ENCODE data around the gene EPN2. TPM values are rescaled to one million over a fixed set of nuclear protein-coding genes. Genes with fewer than 3 reads are reported as not detected.

The EPN2 gene
- polyA plus RNA-seq, 1 of the 3 experiments (the other 2 are of a cell fraction) = 38.9 TPM

DNA sequence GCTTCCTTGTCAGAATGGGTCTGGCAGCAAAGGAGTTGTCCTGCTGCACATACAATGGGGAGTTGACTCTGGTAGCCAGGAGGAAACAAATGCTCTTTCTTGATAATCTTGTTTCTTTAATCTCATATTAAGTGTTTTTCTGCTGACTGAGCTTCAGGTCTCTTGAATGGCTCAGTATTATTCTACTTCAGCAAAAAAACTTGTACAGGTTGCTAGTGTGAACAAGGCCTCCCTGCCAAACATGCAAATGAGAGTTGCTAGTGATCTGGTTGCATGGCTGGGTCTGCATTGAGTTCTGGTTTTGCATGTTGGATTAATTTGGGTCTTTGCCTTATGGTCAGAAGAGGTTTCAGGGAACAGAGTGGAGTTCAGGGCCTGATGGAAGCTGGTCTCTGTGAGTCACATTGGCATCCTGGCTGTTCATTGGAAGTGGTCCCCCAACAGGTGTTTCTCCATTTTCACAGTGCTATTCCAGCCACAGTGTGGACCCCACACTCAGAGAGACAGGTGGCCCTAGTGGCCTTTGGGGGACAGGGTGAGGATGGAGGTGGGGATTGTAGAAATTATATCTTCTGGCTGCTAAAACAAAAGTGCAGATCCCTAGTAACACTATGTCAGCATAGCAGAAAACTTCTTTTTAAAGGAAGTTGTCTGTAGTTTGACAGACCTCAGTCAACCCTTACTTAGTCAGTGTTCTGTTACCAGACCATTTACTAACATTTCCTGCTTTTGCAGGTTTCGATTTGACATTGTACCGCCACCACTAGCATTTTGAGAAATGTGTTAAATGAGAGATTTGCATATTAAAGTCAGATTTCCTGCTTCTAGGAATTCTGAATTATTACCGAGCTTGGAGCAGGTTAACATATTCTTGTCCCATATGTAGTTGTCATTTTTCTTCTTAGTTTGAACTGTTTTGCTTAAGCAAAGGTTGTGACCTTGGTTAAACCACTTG is 47.1 kb downstream of the EPN2 start:
- H3F3A ChIP-seq (replicated peaks; ENCODE audit: insufficient read depth) = peaks cover 3% of the 10 kb centered on the region
- TF ChIP-seq MXI1 (IDR thresholded peaks at IDR 0.05; ENCODE audit: low read depth, low read length) = no peak
- TF ChIP-seq JUND (IDR thresholded peaks at IDR 0.05) = no peak
- H3K9ac ChIP-seq = no peak overlapping the region
- ChIA-PET CTCF (interaction anchor here (0.7 to 1.5 kb wide), 2 partner anchors 28 to 229 kb away, joined by 3 to 4 read pairs; no protein-coding TSS in a partner anchor), POLR2A (no interaction called here)
- H3K27ac ChIP-seq (ENCODE audit: low read depth in 2 of 2, low read length in 1 of 2) = no peak overlapping the region
- H3K4me2 ChIP-seq = no peak overlapping the region
- peaks cover 40% of the 10 kb centered on the region for H4K20me1 ChIP-seq (ENCODE audit: insufficient read depth)
- WGBS (ENCODE audit: low lambda C conversion rate) = 93% methylated on average over 3 of the region's 3 CpGs
- peaks cover 3 to 4% of the 10 kb centered on the region in 2 experiments; a peak in 1 of 4 replicates for H3K4me1 ChIP-seq (ENCODE audit: control insufficient read depth in 1 of 2, insufficient read depth in 2 of 2, low read depth in 1 of 2, low read length in 1 of 2)
- no peaks in the 10 kb centered on the region for H3K9me2 ChIP-seq
- DNase-seq = no peak
- peaks cover 32% of the 10 kb centered on the region for H3K79me2 ChIP-seq (ENCODE audit: insufficient read depth)
- no peak overlapping the region for H2AFZ ChIP-seq (ENCODE audit: low read depth)
- H3K36me3 ChIP-seq (replicated peaks in 1 of 2; ENCODE audit: control insufficient read depth in 1 of 2, insufficient read depth in 2 of 2, low read length in 1 of 2) = peaks cover 3 to 31% of the 10 kb centered on the region in 2 experiments
- no peak overlapping the region for H3K4me3 ChIP-seq (ENCODE audit: low read depth in 2 of 2, low read length in 1 of 2)
- no peaks in the 10 kb centered on the region for H3K9me3 ChIP-seq
- H3K27me3 ChIP-seq (ENCODE audit: insufficient read depth) = no peaks in the 10 kb centered on the region

DNA sequence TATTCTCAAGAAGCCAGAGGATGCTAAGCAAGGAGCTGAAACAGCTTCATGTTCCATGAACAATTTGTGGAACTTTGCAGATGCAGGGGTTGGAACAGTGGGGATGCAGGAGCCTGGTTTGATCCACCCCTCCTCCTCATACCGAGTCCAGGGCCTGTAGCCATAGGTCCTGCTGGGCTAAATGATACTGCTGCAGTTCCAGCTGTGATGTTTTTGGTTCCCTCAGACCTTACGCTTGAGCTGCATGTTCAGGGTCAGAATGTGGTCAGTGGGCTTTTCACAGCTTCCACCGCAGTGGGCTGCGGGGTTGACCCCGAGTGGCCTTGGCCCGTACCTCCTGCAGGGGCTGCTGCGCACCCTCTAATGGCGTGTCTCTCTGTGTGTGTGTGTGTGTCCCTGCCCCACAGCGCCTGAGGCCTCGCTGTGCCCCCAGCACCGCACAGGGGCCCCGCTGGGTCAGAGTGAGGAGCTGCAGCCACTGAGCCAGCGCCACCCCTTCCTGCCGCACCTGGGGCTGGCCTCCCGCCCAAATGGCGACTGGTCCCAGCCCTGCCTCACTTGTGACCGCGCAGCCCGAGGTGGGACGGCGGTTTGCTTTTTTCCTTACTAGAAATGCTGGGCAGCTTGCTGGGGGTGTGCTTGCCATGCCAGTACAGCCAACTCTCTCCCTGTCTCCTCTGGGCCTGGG is 48.2 kb downstream of the EPN2 start:
- peaks cover 3 to 31% of the 10 kb centered on the region in 2 experiments for H3K36me3 ChIP-seq (replicated peaks in 1 of 2; ENCODE audit: control insufficient read depth in 1 of 2, insufficient read depth in 2 of 2, low read length in 1 of 2)
- H2AFZ ChIP-seq (ENCODE audit: low read depth) = no peak overlapping the region
- H3K27me3 ChIP-seq (ENCODE audit: insufficient read depth) = no peaks in the 10 kb centered on the region
- H3K4me1 ChIP-seq (ENCODE audit: control insufficient read depth in 1 of 2, insufficient read depth in 2 of 2, low read depth in 1 of 2, low read length in 1 of 2) = peaks cover 4 to 10% of the 10 kb centered on the region in 2 experiments; a peak in 1 of 4 replicates
- DNase-seq = no peak
- ChIA-PET CTCF (interaction anchor here (0.6 to 1.5 kb wide), 4 partner anchors 15 to 228 kb away, joined by 3 to 4 read pairs (median 3); no protein-coding TSS in a partner anchor), POLR2A (no interaction called here)
- TF ChIP-seq, protein P1, sequence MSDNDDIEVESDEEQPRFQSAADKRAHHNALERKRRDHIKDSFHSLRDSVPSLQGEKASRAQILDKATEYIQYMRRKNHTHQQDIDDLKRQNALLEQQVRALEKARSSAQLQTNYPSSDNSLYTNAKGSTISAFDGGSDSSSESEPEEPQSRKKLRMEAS (IDR thresholded peaks at IDR 0.05; ENCODE audit: low read depth) = no peak
- TF ChIP-seq FOSL2 (IDR thresholded peaks at IDR 0.05; ENCODE audit: borderline replicate concordance, low read depth) (no peak), ZBTB33 (IDR thresholded peaks at IDR 0.05; ENCODE audit: borderline replicate concordance, low read depth) (no peak), JUND (IDR thresholded peaks at IDR 0.05) (no peak), EZH2phosphoT487 (IDR thresholded peaks at IDR 0.05; ENCODE audit: borderline replicate concordance, low read depth) (no peak), CTCF (IDR thresholded peaks at IDR 0.05) (no peak), MXI1 (IDR thresholded peaks at IDR 0.05; ENCODE audit: low read depth, low read length) (no peak), TAF1 (IDR thresholded peaks at IDR 0.05; ENCODE audit: borderline replicate concordance, low read depth, low read length) (no peak)
- TF ChIP-seq, protein P2, sequence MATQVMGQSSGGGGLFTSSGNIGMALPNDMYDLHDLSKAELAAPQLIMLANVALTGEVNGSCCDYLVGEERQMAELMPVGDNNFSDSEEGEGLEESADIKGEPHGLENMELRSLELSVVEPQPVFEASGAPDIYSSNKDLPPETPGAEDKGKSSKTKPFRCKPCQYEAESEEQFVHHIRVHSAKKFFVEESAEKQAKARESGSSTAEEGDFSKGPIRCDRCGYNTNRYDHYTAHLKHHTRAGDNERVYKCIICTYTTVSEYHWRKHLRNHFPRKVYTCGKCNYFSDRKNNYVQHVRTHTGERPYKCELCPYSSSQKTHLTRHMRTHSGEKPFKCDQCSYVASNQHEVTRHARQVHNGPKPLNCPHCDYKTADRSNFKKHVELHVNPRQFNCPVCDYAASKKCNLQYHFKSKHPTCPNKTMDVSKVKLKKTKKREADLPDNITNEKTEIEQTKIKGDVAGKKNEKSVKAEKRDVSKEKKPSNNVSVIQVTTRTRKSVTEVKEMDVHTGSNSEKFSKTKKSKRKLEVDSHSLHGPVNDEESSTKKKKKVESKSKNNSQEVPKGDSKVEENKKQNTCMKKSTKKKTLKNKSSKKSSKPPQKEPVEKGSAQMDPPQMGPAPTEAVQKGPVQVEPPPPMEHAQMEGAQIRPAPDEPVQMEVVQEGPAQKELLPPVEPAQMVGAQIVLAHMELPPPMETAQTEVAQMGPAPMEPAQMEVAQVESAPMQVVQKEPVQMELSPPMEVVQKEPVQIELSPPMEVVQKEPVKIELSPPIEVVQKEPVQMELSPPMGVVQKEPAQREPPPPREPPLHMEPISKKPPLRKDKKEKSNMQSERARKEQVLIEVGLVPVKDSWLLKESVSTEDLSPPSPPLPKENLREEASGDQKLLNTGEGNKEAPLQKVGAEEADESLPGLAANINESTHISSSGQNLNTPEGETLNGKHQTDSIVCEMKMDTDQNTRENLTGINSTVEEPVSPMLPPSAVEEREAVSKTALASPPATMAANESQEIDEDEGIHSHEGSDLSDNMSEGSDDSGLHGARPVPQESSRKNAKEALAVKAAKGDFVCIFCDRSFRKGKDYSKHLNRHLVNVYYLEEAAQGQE (IDR thresholded peaks at IDR 0.05; ENCODE audit: low read depth, low read length) = no peak
- peaks cover 3% of the 10 kb centered on the region for H3F3A ChIP-seq (replicated peaks; ENCODE audit: insufficient read depth)
- H3K79me2 ChIP-seq (ENCODE audit: insufficient read depth) = peaks cover 32% of the 10 kb centered on the region
- H3K9me3 ChIP-seq = no peaks in the 10 kb centered on the region
- H3K27ac ChIP-seq (ENCODE audit: low read depth in 2 of 2, low read length in 1 of 2) = no peak overlapping the region
- H3K4me3 ChIP-seq (ENCODE audit: low read depth in 2 of 2, low read length in 1 of 2) = no peak overlapping the region
- over 99% methylated on average over 14 of the region's 21 CpGs for WGBS (ENCODE audit: low lambda C conversion rate)
- H3K9me2 ChIP-seq = no peaks in the 10 kb centered on the region
- H3K9ac ChIP-seq = no peak overlapping the region
- H4K20me1 ChIP-seq (ENCODE audit: insufficient read depth) = peaks cover 48% of the 10 kb centered on the region
- H3K4me2 ChIP-seq = no peak overlapping the region

All from SK-N-SH (cell line).